ENCODE results near the gene SNHG17.

SNHG17 gene

DNA sequence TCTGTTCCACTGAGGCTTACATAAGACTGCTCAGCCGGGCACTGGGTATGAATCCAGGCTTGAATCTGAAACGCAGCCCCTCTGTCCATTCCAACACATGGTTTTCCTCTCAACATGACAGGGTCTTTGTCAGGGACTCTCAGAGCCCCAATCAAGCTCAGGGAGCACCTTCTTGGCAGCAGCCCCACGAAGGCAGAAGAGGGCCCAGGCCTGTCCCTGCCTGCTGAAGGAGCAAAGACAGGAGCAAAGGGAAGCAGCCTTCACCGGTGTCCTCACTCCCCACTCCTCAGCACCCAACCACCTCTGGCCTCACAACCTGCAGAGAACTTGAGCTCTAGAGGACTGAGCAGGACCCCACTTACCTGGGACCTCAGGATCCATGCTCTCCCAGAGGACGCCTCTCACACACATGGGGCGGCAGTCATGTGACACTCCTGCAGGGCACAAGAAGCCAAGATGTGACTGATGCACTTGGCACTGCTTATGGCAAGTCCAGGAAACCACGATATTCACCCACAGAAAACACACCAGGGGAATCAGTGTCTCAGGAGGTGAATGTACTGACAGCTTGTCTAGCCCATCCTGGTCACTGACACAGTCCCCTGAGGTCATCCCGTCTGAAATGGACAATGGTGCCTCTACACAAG, 4.3 kb downstream of the SNHG17 start:
- Histone ChIP-seq H3K4me3 (ENCODE audit: low read length) (no peak overlapping the region), H3K27me3 (ENCODE audit: control insufficient read depth, insufficient read depth, low read length) (no peaks in the 10 kb centered on the region)

DNA sequence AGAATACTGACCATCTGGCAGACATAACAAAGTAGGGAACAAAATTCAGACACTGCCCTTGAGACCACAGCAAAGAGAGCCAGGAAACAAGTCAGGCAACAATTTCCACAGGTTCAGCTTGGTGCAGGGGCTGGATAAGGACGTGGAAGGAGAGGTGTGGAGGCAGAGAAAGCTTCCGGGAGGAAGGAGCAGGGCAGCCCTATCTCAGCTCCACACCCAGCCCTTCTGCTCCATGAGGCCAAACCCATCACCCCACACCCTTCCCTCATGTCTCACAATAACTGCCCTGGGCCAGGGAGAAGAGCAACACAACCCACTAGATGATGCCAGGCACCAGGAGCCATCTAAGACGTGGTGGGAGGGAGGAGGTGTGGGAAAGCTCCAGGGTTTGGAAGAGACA, 5.8 kb downstream of the SNHG17 start:
- Histone ChIP-seq H3K4me1 (ENCODE audit: control insufficient read depth, low read depth, low read length) (no peaks in the 10 kb centered on the region), H3K27ac (ENCODE audit: low read length) (no peak overlapping the region), H3K36me3 (ENCODE audit: control insufficient read depth, low read depth, low read length) (peaks cover 95% of the 10 kb centered on the region), H3K9me3 (ENCODE audit: control insufficient read depth, low read depth, low read length) (no peaks in the 10 kb centered on the region), H3K9ac (ENCODE audit: low read length) (no peak overlapping the region), H3K4me3 (ENCODE audit: low read length) (no peak overlapping the region), H3K27me3 (ENCODE audit: control insufficient read depth, insufficient read depth, low read length) (no peaks in the 10 kb centered on the region)

More for the DNA sequence above, 4.3 kb downstream of the SNHG17 start:
- no peaks in the 10 kb centered on the region for H3K4me1 ChIP-seq (ENCODE audit: control insufficient read depth, low read depth, low read length)
- H3K27ac ChIP-seq (ENCODE audit: low read length), result no peak overlapping the region
- no peak overlapping the region for H3K9ac ChIP-seq (ENCODE audit: low read length)
- peaks cover 80% of the 10 kb centered on the region for H3K36me3 ChIP-seq (ENCODE audit: control insufficient read depth, low read depth, low read length)
- no peaks in the 10 kb centered on the region for H3K9me3 ChIP-seq (ENCODE audit: control insufficient read depth, low read depth, low read length)

DNA sequence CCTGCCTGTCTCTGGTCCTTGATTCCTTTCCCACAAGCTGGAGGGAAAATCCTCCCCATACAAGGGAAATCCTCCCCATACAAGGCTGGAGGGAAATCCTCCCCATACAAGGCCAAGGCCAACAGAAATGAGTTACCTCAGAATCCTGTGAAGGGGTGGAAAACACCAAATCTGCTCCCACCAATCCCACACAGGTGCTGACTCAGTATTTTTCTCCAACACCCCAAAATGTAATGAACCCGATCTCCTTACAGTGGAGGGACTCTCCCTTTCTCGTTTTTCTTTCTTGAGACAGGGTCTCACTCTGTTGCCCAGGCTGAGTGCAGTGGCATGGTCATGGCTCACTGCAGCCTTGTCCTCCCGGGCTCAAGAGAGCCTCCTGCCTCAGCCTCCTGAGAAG, 6.3 kb downstream of the SNHG17 start:
- Histone ChIP-seq H3K4me3 (ENCODE audit: low read length) (no peak overlapping the region), H3K9ac (ENCODE audit: low read length) (no peak overlapping the region), H3K27ac (ENCODE audit: low read length) (no peak overlapping the region), H3K9me3 (ENCODE audit: control insufficient read depth, low read depth, low read length) (no peaks in the 10 kb centered on the region), H3K36me3 (ENCODE audit: control insufficient read depth, low read depth, low read length) (peaks cover 96% of the 10 kb centered on the region), H3K4me1 (ENCODE audit: control insufficient read depth, low read depth, low read length) (no peaks in the 10 kb centered on the region), H3K27me3 (ENCODE audit: control insufficient read depth, insufficient read depth, low read length) (no peaks in the 10 kb centered on the region)

DNA sequence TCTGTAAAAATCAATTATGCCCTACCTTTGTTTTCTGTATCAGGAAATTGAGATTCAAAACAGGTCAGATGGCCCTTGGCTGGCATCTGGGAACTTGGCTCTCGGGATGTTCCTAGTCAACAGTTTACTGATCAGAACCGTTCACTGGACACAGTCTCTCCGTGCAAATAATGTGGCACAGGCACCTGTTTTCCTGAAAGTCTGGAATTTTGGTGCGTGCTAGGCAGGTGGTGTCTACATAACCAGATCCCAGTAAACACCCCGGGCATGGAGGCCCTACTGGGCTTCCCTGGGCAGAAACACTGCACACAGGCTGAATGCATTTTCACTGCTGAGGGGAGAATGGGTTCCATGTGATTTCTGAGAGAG, 7.5 kb downstream of the SNHG17 start:
- peaks cover 95% of the 10 kb centered on the region for H3K36me3 ChIP-seq (ENCODE audit: control insufficient read depth, low read depth, low read length)
- H3K27ac ChIP-seq (ENCODE audit: low read length), result no peak overlapping the region
- H3K9me3 ChIP-seq (ENCODE audit: control insufficient read depth, low read depth, low read length), result no peaks in the 10 kb centered on the region
- no peak overlapping the region for H3K9ac ChIP-seq (ENCODE audit: low read length)
- no peaks in the 10 kb centered on the region for H3K4me1 ChIP-seq (ENCODE audit: control insufficient read depth, low read depth, low read length)
- H3K27me3 ChIP-seq (ENCODE audit: control insufficient read depth, insufficient read depth, low read length), result no peaks in the 10 kb centered on the region
- H3K4me3 ChIP-seq (ENCODE audit: low read length), result no peak overlapping the region

DNA sequence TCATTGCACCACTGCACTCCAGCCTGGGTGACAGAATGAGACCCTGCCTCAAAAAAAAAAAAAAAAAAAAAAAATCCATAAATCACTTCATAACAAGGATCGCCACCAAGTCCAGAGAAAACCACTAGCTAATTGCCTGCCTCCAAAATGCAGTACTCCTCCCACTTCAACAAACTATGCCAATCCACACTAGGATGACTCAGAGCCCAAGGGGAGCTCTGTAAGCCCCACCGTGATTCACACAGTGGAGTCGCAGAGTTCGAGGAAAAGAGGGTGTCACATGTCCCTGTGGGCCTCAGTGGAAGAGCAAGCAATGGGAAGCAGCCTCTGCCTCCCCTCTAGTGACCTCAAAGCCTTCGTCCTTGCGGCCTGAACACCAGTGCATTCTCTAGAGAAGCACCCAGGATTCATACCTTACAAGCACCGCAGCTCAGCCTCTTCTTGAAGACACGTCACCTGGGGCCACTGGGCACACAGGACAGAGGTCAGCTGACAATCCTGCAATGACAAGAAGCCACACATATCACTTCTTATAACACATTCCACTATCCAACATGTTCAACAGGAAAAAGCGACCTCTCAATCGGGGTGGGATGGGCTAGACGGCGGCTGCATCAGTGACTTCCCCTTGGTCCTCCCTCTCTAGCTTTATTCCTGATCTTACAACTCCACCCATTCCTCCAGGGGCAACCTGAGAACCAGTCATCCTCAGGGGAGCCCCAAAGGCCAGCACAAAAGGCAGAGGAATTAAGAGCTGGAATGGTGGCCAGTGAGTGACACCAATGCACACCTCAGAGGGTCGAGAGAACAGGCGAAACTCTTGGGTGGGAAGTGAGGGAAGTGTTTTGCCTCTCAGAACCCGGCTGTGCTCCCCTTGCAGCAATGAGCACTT, 8.9 kb downstream of the SNHG17 start:
- no peaks in the 10 kb centered on the region for H3K4me1 ChIP-seq (ENCODE audit: control insufficient read depth, low read depth, low read length)
- no peak overlapping the region for H3K27ac ChIP-seq (ENCODE audit: low read length)
- peaks cover 95% of the 10 kb centered on the region for H3K36me3 ChIP-seq (ENCODE audit: control insufficient read depth, low read depth, low read length)
- no peaks in the 10 kb centered on the region for H3K27me3 ChIP-seq (ENCODE audit: control insufficient read depth, insufficient read depth, low read length)
- H3K9ac ChIP-seq (ENCODE audit: low read length), result no peak overlapping the region
- H3K9me3 ChIP-seq (ENCODE audit: control insufficient read depth, low read depth, low read length), result no peaks in the 10 kb centered on the region
- no peak overlapping the region for H3K4me3 ChIP-seq (ENCODE audit: low read length)

DNA sequence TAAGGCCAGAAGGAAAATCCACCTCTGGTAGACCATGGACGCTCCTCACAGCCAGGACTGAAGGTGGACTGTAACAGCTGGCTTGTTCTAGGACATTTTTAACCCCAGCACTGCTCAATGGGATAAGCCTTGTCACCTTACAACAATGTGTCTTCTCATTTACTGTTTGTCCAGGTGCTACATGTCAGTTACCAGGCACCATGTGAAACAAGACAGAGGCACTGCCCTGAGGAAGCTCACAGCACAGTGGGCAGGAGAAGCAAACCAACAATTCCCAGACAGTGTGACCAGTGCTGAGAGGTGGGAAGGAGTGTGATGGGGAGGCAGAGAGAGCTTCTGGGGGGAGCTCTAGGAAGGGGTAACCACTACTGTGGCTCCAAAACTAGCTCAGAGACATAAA, 10.7 kb downstream of the SNHG17 start:
- H3K4me1 ChIP-seq (ENCODE audit: control insufficient read depth, low read depth, low read length), result no peaks in the 10 kb centered on the region
- H3K36me3 ChIP-seq (ENCODE audit: control insufficient read depth, low read depth, low read length), result peaks cover 99% of the 10 kb centered on the region
- H3K27me3 ChIP-seq (ENCODE audit: control insufficient read depth, insufficient read depth, low read length), result no peaks in the 10 kb centered on the region
- no peak overlapping the region for H3K9ac ChIP-seq (ENCODE audit: low read length)
- no peaks in the 10 kb centered on the region for H3K9me3 ChIP-seq (ENCODE audit: control insufficient read depth, low read depth, low read length)
- H3K27ac ChIP-seq (ENCODE audit: low read length), result no peak overlapping the region
- H3K4me3 ChIP-seq (ENCODE audit: low read length), result no peak overlapping the region

DNA sequence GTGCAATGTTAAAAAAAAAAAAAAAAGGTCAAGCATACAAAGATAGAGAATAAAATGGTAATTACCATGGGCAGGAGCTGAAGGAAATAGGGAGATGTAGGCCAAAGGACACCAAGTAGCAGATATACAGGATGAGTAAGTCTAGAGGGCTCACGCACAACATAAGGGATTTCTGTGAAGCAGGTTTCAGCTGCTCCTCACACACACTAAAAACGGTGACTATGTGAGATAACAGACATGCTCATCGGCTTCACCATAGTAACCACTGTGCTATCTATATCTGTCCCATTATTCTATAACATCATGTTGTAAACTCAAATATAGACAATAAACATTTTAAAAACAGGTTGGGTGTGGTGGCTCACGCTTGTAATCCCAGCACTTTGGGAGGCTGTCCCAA, 11.6 kb downstream of the SNHG17 start:
- Histone ChIP-seq H3K27me3 (ENCODE audit: control insufficient read depth, insufficient read depth, low read length) (no peaks in the 10 kb centered on the region), H3K36me3 (ENCODE audit: control insufficient read depth, low read depth, low read length) (peaks cover 99% of the 10 kb centered on the region), H3K27ac (ENCODE audit: low read length) (no peak overlapping the region), H3K4me3 (ENCODE audit: low read length) (no peak overlapping the region), H3K9me3 (ENCODE audit: control insufficient read depth, low read depth, low read length) (no peaks in the 10 kb centered on the region), H3K9ac (ENCODE audit: low read length) (no peak overlapping the region), H3K4me1 (ENCODE audit: control insufficient read depth, low read depth, low read length) (no peaks in the 10 kb centered on the region)

DNA sequence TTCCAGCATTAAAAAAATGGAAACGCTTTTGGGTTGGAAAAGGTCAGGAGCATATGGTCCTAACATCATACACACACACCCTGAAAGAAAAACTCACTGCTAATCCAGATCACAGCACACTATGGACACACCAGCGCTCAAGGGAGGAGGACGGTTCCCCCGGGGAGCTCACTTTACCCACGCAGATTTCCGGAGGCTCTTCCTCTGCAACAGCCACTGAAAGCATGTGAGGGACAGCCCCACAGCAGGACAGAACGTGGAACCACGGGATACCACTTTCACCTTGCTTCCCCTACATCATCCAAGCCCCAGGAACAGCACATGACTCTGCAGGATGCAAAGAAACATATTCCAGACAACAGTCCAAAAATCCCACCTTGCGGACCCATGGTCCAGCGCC, 13.2 kb downstream of the SNHG17 start:
- no peak overlapping the region for H3K27ac ChIP-seq (ENCODE audit: low read length)
- peaks cover 87% of the 10 kb centered on the region for H3K36me3 ChIP-seq (ENCODE audit: control insufficient read depth, low read depth, low read length)
- no peaks in the 10 kb centered on the region for H3K4me1 ChIP-seq (ENCODE audit: control insufficient read depth, low read depth, low read length)
- H3K9ac ChIP-seq (ENCODE audit: low read length), result no peak overlapping the region
- H3K27me3 ChIP-seq (ENCODE audit: control insufficient read depth, insufficient read depth, low read length), result no peaks in the 10 kb centered on the region
- no peak overlapping the region for H3K4me3 ChIP-seq (ENCODE audit: low read length)
- no peaks in the 10 kb centered on the region for H3K9me3 ChIP-seq (ENCODE audit: control insufficient read depth, low read depth, low read length)

DNA sequence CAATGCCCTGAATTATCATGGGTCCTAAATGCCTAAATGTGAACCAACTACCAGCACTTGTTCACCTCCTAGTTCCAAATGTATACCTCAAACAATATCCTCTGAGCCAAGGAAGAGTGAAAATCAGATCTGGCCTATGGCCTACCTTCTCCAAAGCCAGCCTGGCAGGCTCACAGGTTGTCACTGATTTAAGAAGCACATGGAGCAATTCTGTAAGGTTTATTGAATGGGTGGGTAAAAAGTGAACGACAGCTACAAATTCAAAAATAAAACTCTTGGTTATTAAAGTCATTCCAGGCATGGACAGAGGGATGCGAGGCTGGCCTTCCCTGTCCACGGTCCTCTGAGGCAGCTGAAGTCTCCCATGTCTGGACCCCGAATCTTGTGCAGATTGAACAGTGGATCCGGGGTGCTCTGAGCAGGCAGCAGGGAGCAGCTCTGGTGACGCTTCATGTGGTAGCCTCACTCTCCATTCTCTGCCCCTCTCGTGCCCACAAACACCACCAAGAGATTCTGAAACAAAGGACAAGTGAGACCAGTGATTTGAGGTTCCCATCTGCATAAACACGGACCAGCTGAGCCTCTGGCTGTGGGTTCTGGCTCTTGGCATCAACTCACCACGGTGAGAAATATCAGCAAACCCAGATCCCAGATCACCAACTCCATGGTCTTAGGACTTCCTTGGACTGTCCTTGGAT, 14.6 kb downstream of the SNHG17 start:
- Histone ChIP-seq H3K4me1 (ENCODE audit: control insufficient read depth, low read depth, low read length) (peaks cover 5% of the 10 kb centered on the region), H3K27me3 (ENCODE audit: control insufficient read depth, insufficient read depth, low read length) (no peaks in the 10 kb centered on the region), H3K36me3 (ENCODE audit: control insufficient read depth, low read depth, low read length) (peaks cover 73% of the 10 kb centered on the region), H3K4me3 (ENCODE audit: low read length) (no peak overlapping the region), H3K27ac (ENCODE audit: low read length) (no peak overlapping the region), H3K9ac (ENCODE audit: low read length) (no peak overlapping the region), H3K9me3 (ENCODE audit: control insufficient read depth, low read depth, low read length) (no peaks in the 10 kb centered on the region)

DNA sequence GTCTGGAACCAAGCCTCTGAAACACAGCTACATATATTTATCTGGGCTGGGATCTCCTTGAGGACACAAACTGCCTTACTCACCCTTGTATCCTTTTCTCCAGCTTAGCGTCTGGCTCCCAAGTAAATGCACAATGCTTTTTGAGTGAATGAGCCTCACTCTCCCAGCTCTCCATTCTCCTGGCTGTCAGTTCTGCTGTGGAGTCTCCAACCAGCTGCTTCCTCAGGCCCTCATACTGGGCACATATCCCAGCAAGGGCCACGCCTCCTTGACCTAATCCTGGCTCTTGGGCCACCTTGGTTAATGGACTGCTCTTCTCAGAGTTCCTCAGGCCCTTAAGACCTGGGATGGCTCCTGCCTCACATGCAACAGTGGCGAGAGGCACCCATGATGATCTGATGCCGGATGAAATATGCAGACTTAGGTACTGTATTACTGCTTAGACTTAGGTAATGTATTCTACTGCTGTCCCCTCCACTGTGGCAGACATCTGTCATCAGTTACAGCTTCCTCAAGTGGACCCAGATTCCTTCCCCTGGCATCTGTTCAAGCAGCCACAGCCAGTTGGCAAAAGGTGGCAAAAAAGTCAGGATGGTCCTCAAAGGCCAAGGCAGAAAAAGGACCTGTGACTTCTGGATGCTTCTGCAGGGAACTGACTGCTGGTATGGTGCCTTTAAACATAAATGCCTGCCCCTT, 16.5 kb downstream of the SNHG17 start:
- H3K4me3 ChIP-seq (ENCODE audit: low read length), result no peak overlapping the region
- H3K4me1 ChIP-seq (ENCODE audit: control insufficient read depth, low read depth, low read length), result peaks cover 5% of the 10 kb centered on the region
- no peak overlapping the region for H3K9ac ChIP-seq (ENCODE audit: low read length)
- no peak overlapping the region for H3K27ac ChIP-seq (ENCODE audit: low read length)
- peaks cover 55% of the 10 kb centered on the region for H3K36me3 ChIP-seq (ENCODE audit: control insufficient read depth, low read depth, low read length)
- H3K9me3 ChIP-seq (ENCODE audit: control insufficient read depth, low read depth, low read length), result no peaks in the 10 kb centered on the region
- H3K27me3 ChIP-seq (ENCODE audit: control insufficient read depth, insufficient read depth, low read length), result no peaks in the 10 kb centered on the region

DNA sequence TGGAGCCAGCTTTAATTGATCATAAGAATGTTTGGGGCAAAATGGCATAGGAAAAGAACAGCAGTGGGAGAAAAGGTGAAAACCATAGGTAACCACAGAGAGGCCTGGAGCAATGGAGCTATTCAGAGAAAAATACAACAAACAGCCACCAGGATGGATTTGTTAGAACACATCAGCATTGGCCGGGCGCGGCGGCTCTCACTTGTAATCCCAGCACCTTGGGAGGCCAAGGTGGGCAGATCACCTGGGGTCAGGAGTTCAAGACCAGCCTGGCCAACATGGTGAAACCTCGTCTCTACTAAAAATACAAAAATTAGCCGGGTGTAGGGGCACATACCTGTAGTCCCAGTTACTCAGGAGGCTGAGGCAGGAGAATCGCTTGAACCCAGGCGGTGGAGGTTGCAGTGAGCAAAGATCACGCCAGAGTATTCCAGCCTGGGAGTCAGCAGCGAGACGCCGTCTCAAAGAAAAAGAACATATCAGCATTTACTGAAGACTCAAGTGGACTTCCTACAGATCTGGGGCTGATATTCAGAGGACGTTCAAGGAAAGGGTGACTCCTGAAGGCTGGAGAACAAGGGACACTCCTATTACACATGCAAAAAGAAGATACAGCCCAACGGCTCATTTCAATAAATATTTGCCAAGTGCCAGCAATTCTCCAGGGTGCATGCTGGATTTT, 20.2 kb downstream of the SNHG17 start:
- H3K9me3 ChIP-seq (ENCODE audit: control insufficient read depth, low read depth, low read length), result no peaks in the 10 kb centered on the region
- no peaks in the 10 kb centered on the region for H3K27me3 ChIP-seq (ENCODE audit: control insufficient read depth, insufficient read depth, low read length)
- H3K27ac ChIP-seq (ENCODE audit: low read length), result no peak overlapping the region
- peaks cover 5% of the 10 kb centered on the region for H3K4me1 ChIP-seq (ENCODE audit: control insufficient read depth, low read depth, low read length)
- peaks cover 31% of the 10 kb centered on the region for H3K36me3 ChIP-seq (ENCODE audit: control insufficient read depth, low read depth, low read length)
- no peak overlapping the region for H3K4me3 ChIP-seq (ENCODE audit: low read length)
- H3K9ac ChIP-seq (ENCODE audit: low read length), result no peak overlapping the region
